AG04449 (cell line): Measurements from ENCODE around the gene IZUMO1R.

Experiments
- CTCF ChIA-PET: fragments of 350-600 bp; formaldehyde crosslinking; extraction: SDS; loops from one replicate; lab custom pipeline; 2021; ENCODE audit warnings: antibody characterized with exemption; lab: Yijun Ruan, JAX
- POLR2A ChIA-PET: fragments of 400-600, 350-600 bp; formaldehyde crosslinking; extraction: SDS; loops from one replicate; lab custom pipeline; 2020; ENCODE audit warnings: antibody characterized with exemption, inconsistent platforms; lab: Yijun Ruan, JAX
- DNase-seq: peaks from one replicate; pipeline ENCODE4 v3.0.0-alpha.2; 2010; ENCODE audit warnings: low read depth, low spot score
- H3K4me3 ChIP-seq: 2 replicates; pipeline ENCODE4 v1.5.1; 2011; ENCODE audit warnings: low read depth, mild to moderate bottlenecking, control low read depth, low read length
- TF ChIP-seq, protein P1 (sequence below): IDR thresholded peaks from one replicate; pipeline ENCODE4 v1.5.1; 2011; ENCODE audit warnings: mild to moderate bottlenecking, moderate library complexity, low read length, control low read depth, inconsistent platforms; ENCODE audit not compliant: insufficient read depth; ENCODE audit errors: missing control alignments

The IZUMO1R gene

DNA sequence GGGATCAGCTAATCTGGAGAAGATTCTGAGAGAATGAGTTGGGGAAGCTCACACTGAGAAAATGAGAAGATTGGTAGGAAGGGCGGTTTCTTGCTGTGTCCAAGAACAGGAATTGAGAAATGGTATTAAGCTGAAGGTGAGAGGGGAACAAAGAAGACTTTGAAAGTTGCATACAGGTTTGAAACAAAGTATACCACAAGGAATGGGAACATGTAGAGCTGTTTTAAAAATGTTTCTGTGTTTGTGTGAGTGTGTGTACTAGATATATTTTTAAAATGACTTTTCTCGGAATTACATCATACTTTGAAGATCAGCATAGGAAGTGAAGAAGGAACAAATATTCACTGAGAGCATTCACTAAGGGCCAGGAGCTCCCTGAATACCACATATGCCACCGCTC lies 24.4 kb upstream of the IZUMO1R start:
- TF ChIP-seq, protein P1, sequence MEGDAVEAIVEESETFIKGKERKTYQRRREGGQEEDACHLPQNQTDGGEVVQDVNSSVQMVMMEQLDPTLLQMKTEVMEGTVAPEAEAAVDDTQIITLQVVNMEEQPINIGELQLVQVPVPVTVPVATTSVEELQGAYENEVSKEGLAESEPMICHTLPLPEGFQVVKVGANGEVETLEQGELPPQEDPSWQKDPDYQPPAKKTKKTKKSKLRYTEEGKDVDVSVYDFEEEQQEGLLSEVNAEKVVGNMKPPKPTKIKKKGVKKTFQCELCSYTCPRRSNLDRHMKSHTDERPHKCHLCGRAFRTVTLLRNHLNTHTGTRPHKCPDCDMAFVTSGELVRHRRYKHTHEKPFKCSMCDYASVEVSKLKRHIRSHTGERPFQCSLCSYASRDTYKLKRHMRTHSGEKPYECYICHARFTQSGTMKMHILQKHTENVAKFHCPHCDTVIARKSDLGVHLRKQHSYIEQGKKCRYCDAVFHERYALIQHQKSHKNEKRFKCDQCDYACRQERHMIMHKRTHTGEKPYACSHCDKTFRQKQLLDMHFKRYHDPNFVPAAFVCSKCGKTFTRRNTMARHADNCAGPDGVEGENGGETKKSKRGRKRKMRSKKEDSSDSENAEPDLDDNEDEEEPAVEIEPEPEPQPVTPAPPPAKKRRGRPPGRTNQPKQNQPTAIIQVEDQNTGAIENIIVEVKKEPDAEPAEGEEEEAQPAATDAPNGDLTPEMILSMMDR = no peak
- no peak overlapping the region for H3K4me3 ChIP-seq
- POLR2A ChIA-PET = no interaction called here
- no peak for DNase-seq
- CTCF ChIA-PET = no interaction called here

DNA sequence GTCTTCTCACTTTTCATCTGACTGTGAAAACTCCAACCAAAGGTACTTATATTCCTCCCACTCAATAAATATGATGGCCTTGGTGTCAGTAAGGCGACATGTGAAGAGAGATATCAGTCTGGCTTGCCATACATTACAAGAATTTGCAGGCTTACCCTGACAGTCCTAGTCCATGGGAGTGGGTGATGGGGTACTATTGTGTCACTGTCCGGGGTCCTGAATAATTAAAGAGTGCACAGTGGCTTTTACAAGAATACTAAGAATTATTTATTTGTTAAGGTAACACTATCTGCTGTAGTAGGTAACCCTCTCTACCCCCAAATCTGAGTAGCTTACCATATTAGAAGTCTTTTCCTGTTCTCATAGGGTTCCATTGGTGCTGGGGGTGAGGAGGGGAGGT lies 23.1 kb upstream of the IZUMO1R start:
- TF ChIP-seq, protein P1 = no peak
- CTCF ChIA-PET = interaction anchor here (0.6 kb wide), 1 partner anchor 10 kb away, joined by 3 read pairs; no protein-coding TSS in a partner anchor
- POLR2A ChIA-PET = no interaction called here
- DNase-seq = no peak
- H3K4me3 ChIP-seq = no peak overlapping the region

- CTCF ChIA-PET = interaction anchor here (1.4 kb wide), 1 partner anchor 134 kb away, joined by 4 read pairs; no protein-coding TSS in a partner anchor
Observed at GRCh38 chr11:94283678-94284077, 20.7 kb upstream of the IZUMO1R start.

DNA sequence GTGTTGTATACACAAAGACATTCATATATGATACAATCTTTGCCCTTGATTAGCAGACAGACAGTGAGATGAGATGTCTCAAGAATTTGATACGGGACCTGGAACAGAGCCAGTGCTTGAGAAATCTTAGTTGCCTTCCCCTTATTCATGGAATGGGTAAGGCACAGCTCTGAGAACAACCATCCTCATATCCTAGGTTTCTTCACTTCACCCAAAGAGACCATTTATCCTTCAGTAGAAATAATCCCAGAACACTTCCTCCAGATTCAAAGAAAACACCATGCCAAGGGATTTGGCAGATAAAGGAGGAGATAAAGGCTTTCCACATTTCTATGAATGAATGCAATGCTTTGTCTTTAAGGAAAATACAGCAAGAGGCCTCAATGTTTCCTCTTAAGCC lies 8.8 kb upstream of the IZUMO1R start:
- POLR2A ChIA-PET = no interaction called here
- DNase-seq = no peak
- CTCF ChIA-PET = no interaction called here
- no peak overlapping the region for H3K4me3 ChIP-seq
- TF ChIP-seq, protein P1 = no peak

More at GRCh38 chr11:94283678-94284077, 20.7 kb upstream of the IZUMO1R start:
- POLR2A ChIA-PET = no interaction called here
- TF ChIP-seq, protein P1 = no peak
- H3K4me3 ChIP-seq = no peak overlapping the region
- no peak for DNase-seq

GRCh38 chr11:94297985-94298576 lies 6.3 kb upstream of the IZUMO1R start:
- CTCF ChIA-PET = interaction anchor here (0.8 to 1.2 kb wide), 3 partner anchors 9 to 119 kb away, joined by 3 to 8 read pairs (median 3); no protein-coding TSS in a partner anchor
- no peak for DNase-seq
- TF ChIP-seq, protein P1 = peak; percentile 10
- POLR2A ChIA-PET = no interaction called here
- H3K4me3 ChIP-seq = no peak overlapping the region

DNA sequence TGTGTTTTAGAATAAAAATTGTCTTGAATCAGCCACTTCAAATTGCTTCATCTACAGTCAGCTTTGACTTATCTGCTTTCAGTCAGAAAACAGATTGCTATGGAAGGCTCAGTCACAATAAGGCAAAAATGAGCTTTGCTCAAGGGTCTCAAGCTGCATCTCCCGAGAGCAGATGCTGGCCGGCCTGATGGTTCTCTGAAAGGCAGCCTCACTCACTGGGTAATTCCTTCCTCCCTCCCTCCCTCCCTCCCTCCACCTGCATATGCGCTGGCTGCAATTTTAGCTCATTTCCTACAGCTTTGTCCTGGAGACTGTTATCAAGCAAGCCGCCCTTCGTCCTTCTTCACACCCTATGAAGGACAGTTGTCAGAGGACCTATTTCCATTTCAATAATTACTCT lies 1.6 kb upstream of the IZUMO1R start:
- TF ChIP-seq, protein P1 = no peak
- POLR2A ChIA-PET = no interaction called here
- no peak overlapping the region for H3K4me3 ChIP-seq
- DNase-seq = no peak
- CTCF ChIA-PET = no interaction called here
